Activated CD4-positive, alpha-beta T cell treated with anti-CD3 and anti-CD28 coated beads for 4 hours (primary cell): Measurements from ENCODE around the gene SNTG2.
"Not testable (repeated sequence)": the region's sequence is repeated elsewhere in the genome, so short reads cannot be mapped to it uniquely, and the experiment has no call there.

ENCODE experiments used
- DNase-seq, 2 donors: peaks; one replicate each; pipeline ENCODE4 v3.0.0-alpha.2; 2020

SNTG2 gene

GRCh38 chr2:1209246-1209645, 258.6 kb downstream of the SNTG2 start:
- no peak for DNase-seq

- DNase-seq: no peak
These were observed 259.1 kb downstream of the SNTG2 start for GRCh38 chr2:1209761-1210160.

- no peak for DNase-seq
These were observed 259.7 kb downstream of the SNTG2 start for GRCh38 chr2:1210352-1210751.

- DNase-seq: no peak
These were observed 269.4 kb downstream of the SNTG2 start for GRCh38 chr2:1219901-1220573.

- no peak for DNase-seq
These were observed 271.4 kb downstream of the SNTG2 start for GRCh38 chr2:1222056-1222455.

- no peak for DNase-seq
These were observed 273.1 kb downstream of the SNTG2 start for GRCh38 chr2:1223791-1224190.

GRCh38 chr2:1224901-1225300, 274.3 kb downstream of the SNTG2 start:
- DNase-seq: no peak

- no peak for DNase-seq
These were observed 276.1 kb downstream of the SNTG2 start for GRCh38 chr2:1226766-1227165.

GRCh38 chr2:1227274-1227900, 276.7 kb downstream of the SNTG2 start:
- no peak for DNase-seq

- DNase-seq: not testable (repeated sequence)
These were observed 278.9 kb downstream of the SNTG2 start for GRCh38 chr2:1229596-1229995.

GRCh38 chr2:1230155-1230893, 279.7 kb downstream of the SNTG2 start:
- DNase-seq: no peak

GRCh38 chr2:1231466-1232063, 280.9 kb downstream of the SNTG2 start:
- no peak for DNase-seq

GRCh38 chr2:1233281-1233680, 282.6 kb downstream of the SNTG2 start:
- no peak for DNase-seq

GRCh38 chr2:1234731-1235308, 284.2 kb downstream of the SNTG2 start:
- DNase-seq: no peak

GRCh38 chr2:1235806-1236205, 285.2 kb downstream of the SNTG2 start:
- no peak for DNase-seq

- DNase-seq: no peak
These were observed 286.0 kb downstream of the SNTG2 start for GRCh38 chr2:1236606-1237005.

- DNase-seq: no peak
These were observed 287.1 kb downstream of the SNTG2 start for GRCh38 chr2:1237783-1238182.

GRCh38 chr2:1238598-1239138, 288.0 kb downstream of the SNTG2 start:
- no peak for DNase-seq

- no peak for DNase-seq
These were observed 294.5 kb downstream of the SNTG2 start for GRCh38 chr2:1245193-1245592.

GRCh38 chr2:1246239-1246638, 295.6 kb downstream of the SNTG2 start:
- no peak for DNase-seq

GRCh38 chr2:1246991-1247390, 296.3 kb downstream of the SNTG2 start:
- DNase-seq: no peak

- no peak for DNase-seq
These were observed 297.5 kb downstream of the SNTG2 start for GRCh38 chr2:1248187-1248586.
